Parathyroid adenoma (tissue), 2 donors: ENCODE results near the gene CDYL2.
"Not testable (repeated sequence)": the region's sequence is repeated elsewhere in the genome, so short reads cannot be mapped to it uniquely, and the experiment has no call there.

ENCODE experiments used
- H2AFZ ChIP-seq: fragments of 300-600 bp; sonication (generic); one replicate; pipeline ENCODE4 v1.7.0; 2017; ENCODE audit warnings: antibody characterized with exemption, mild to moderate bottlenecking
- H3K27ac ChIP-seq: fragments of 300-600 bp; sonication (generic); one replicate; pipeline ENCODE4 v1.7.0; 2017
- H3K27me3 ChIP-seq: fragments of 300-600 bp; sonication (generic); one replicate; pipeline ENCODE4 v1.7.0; 2017; ENCODE audit warnings: low read length; ENCODE audit not compliant: control insufficient read depth, insufficient read depth
- H3K36me3 ChIP-seq: fragments of 300-600 bp; sonication (generic); one replicate; pipeline ENCODE4 v1.7.0; 2017; ENCODE audit warnings: low read length; ENCODE audit not compliant: control insufficient read depth, insufficient read depth
- H3K4me1 ChIP-seq: fragments of 300-600 bp; sonication (generic); one replicate; pipeline ENCODE4 v1.7.0; 2017; ENCODE audit warnings: control low read depth
- H3K4me2 ChIP-seq: fragments of 300-600 bp; sonication (generic); one replicate; pipeline ENCODE4 v1.7.0; 2017; ENCODE audit warnings: low read length
- H3K4me3 ChIP-seq: fragments of 300-600 bp; sonication (generic); one replicate; pipeline ENCODE4 v1.7.0; 2017; ENCODE audit warnings: low read depth, low read length
- H3K79me2 ChIP-seq: fragments of 300-600 bp; sonication (generic); one replicate; pipeline ENCODE4 v1.7.0; 2017; ENCODE audit warnings: control low read depth
- H3K9ac ChIP-seq: fragments of 300-600 bp; sonication (generic); one replicate; pipeline ENCODE4 v1.7.0; 2017; ENCODE audit warnings: mild to moderate bottlenecking
- H3K9me3 ChIP-seq: fragments of 300-600 bp; sonication (generic); one replicate; pipeline ENCODE4 v1.7.0; 2017; ENCODE audit warnings: low read length; ENCODE audit not compliant: control insufficient read depth
- CTCF ChIP-seq: fragments of 300-600 bp; sonication (generic); IDR thresholded peaks from one replicate; pipeline ENCODE4 v1.7.0; 2017; ENCODE audit warnings: antibody characterized with exemption, mild to moderate bottlenecking
- donor health status: primary hyperparathyroidism.

CDYL2 gene

GRCh38 chr16:80656161-80656560, 148.2 kb downstream of the CDYL2 start:
- Histone ChIP-seq H3K27me3 (no peaks in the 10 kb centered on the region), H3K4me2 (no peak overlapping the region), H3K9me3 (no peaks in the 10 kb centered on the region), H2AFZ (no peak overlapping the region), H3K4me3 (no peak overlapping the region), H3K36me3 (no peaks in the 10 kb centered on the region), H3K9ac (no peak overlapping the region), H3K79me2 (no peaks in the 10 kb centered on the region), H3K4me1 (peaks cover 5% of the 10 kb centered on the region), H3K27ac (no peak overlapping the region)
- no peak for TF ChIP-seq CTCF

GRCh38 chr16:80655751-80656150, 148.6 kb downstream of the CDYL2 start:
- Histone ChIP-seq H3K27me3 (no peaks in the 10 kb centered on the region), H3K9ac (no peak overlapping the region), H3K36me3 (no peaks in the 10 kb centered on the region), H2AFZ (no peak overlapping the region), H3K27ac (no peak overlapping the region), H3K9me3 (no peaks in the 10 kb centered on the region), H3K4me3 (no peak overlapping the region), H3K79me2 (no peaks in the 10 kb centered on the region), H3K4me1 (peaks cover 5% of the 10 kb centered on the region), H3K4me2 (no peak overlapping the region)
- no peak for TF ChIP-seq CTCF

GRCh38 chr16:80654094-80654862, 150.1 kb downstream of the CDYL2 start:
- Histone ChIP-seq H3K9me3 (no peaks in the 10 kb centered on the region), H3K9ac (no peak overlapping the region), H3K4me2 (no peak overlapping the region), H3K36me3 (no peaks in the 10 kb centered on the region), H3K79me2 (no peaks in the 10 kb centered on the region), H3K27me3 (no peaks in the 10 kb centered on the region), H3K27ac (no peak overlapping the region), H3K4me3 (no peak overlapping the region), H2AFZ (peak overlapping the region; percentile 23), H3K4me1 (peaks cover 5% of the 10 kb centered on the region)
- TF ChIP-seq CTCF, result no peak

- H2AFZ ChIP-seq, result no peak overlapping the region
- H3K27ac ChIP-seq, result no peak overlapping the region
- H3K4me3 ChIP-seq, result no peak overlapping the region
- H3K4me1 ChIP-seq, result peaks cover 5% of the 10 kb centered on the region
- H3K36me3 ChIP-seq, result no peaks in the 10 kb centered on the region
- no peak overlapping the region for H3K9ac ChIP-seq
- no peaks in the 10 kb centered on the region for H3K9me3 ChIP-seq
- no peaks in the 10 kb centered on the region for H3K27me3 ChIP-seq
- TF ChIP-seq CTCF, result no peak
- no peaks in the 10 kb centered on the region for H3K79me2 ChIP-seq
- no peak overlapping the region for H3K4me2 ChIP-seq
Measured at GRCh38 chr16:80652441-80652840, 152.0 kb downstream of the CDYL2 start.

GRCh38 chr16:80650281-80650680, 154.1 kb downstream of the CDYL2 start:
- H2AFZ ChIP-seq, H3K4me1 ChIP-seq, H3K27ac ChIP-seq, H3K36me3 ChIP-seq, H3K9me3 ChIP-seq, H3K27me3 ChIP-seq, H3K9ac ChIP-seq, H3K79me2 ChIP-seq, H3K4me3 ChIP-seq, H3K4me2 ChIP-seq: not testable (repeated sequence)
